Stimulated activated CD8-positive, alpha-beta memory T cell treated with anti-CD3 and anti-CD28 coated beads, Interleukin-12 subunit alpha, Interleukin-12 subunit beta, amount 100 ng/mL, for 24 hours (primary cell): Measurements from ENCODE around the gene DLG2.
"Not testable (repeated sequence)": the region's sequence is repeated elsewhere in the genome, so short reads cannot be mapped to it uniquely, and the experiment has no call there.

Experiments
- DNase-seq: peaks from one replicate; pipeline ENCODE4 v3.0.0-alpha.2; 2020; ENCODE audit errors: extremely low read depth

The DLG2 gene

DNA sequence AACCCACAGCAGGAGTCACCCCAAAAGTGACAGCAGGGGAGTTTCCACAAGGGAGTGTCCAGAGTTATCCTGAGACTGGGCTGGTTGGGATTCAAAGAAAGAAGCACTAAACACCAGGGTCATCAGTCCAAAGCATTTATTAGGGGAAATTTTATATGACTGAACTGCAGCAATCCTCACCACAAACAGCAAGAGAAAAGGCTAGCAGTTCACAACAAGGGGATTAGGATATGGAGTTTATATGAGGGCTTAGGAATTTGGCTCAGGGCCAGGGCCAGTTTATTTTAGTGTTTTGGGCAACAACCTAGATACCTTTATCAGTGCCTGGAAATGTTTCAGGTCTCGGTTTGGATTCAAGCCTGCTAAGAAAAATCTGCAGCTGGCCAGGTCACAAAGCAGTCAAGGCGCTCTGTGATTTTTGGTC is 16.1 kb upstream of the DLG2 start:
- DNase-seq: no peak

DNA sequence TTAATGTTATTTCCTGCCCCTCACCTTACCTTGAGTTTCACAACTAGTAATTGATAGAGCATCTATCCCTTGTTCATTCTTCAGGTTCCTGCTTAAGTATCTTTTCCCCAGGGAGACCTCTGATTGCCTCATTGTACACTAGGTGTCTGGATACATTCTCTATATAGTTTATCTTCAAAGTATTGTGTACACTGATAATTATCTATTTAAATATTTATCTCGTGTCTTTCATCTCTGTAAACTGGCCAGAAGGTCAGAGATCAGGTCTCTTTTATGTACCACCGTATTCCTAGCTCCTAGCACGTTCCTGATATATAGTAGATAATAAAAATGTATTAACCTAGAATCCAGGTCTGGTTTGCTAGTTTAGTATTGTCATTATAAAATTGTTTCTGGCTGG is 7.6 kb upstream of the DLG2 start:
- DNase-seq: no peak

DNA sequence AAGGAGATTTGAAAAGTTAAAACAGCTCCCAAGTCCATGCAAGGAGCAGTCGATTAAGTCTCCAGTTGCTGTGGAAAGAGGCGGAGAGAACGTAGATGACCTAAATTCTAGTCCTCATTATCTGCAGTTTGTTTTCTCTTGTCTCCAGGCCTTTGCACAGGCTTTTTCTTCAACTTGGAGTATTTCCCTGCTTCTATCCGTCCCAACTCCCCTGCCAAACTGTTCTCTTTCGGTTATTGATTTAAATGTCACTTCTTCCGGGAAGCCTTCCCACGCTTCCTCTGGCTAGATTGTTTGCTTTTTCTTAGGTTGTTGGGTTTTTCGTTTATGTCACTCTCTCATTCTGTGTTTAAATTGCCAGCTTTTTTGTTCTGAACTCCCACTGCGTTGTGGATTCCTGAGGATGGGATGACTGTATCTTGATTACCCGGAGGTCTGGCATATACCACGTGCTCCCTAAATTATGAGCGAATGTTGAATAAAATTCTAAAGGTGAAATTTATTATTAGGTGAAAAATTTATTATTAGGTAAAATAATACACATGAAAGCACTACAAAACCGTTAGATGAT is 1.7 kb upstream of the DLG2 start:
- DNase-seq: no peak

DNA sequence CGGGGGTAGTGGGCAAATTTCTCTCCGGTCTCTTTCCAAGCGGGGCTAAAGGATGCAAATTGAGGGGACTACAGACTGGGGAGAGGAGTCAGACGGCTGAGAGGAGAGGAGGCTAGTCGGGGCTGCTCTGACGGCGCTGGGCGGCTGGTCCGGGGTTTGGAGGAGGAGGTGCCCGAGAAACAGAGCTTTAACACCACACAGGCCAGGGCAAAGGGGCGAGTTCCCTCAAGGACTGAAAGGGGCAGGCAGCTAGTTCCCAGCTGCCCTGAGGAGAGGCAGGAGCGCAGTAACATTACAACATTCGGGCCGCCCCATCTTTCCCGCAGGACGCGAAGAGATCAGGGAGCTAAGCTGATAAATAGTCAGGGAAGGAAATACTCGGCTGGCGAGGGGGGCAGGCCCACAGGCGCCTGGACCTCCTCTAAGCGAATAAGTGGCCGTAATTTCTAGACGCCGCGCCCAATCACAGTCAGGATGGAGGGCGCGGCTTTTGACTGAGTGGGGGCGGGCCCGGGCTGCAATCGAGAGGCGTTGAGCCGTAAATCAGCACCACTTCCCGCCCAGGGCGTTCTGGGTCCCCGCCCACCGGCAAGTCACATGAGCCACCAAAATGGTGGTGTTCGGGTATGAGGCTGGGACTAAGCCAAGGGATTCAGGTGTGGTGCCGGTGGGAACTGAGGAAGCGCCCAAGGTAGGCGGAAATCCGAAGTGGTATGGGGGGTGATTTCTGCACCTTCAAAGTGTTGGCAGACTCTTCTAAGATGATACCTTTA is 1.0 kb upstream of the DLG2 start, which contains the start of gene TMEM126B:
TMEM126B (plus strand) TSS at position 596 of the 773 bp plus-strand sequence; CDS start at position 611, 15 bp downstream.
- DNase-seq: peak; percentile 92

DNA sequence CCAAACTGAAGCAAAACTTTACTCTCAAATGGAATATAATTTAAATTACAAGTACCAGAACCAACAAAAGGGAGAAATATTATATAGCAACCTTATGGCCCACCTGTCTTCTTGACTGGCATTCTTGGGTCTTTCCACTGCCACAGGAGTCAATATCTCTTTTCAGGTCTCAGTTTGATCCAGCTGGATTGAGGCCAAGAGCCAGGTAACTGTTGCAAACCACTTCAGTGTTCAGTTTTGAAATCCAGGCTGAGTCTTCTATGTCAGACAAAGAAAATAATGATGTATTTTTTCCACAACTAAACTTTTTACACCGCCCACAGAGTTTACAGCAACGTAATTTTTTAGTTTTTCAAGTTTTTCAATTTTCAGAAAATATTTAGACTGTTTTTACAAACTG is 648 bp downstream of the DLG2 start:
- no peak for DNase-seq

DNA sequence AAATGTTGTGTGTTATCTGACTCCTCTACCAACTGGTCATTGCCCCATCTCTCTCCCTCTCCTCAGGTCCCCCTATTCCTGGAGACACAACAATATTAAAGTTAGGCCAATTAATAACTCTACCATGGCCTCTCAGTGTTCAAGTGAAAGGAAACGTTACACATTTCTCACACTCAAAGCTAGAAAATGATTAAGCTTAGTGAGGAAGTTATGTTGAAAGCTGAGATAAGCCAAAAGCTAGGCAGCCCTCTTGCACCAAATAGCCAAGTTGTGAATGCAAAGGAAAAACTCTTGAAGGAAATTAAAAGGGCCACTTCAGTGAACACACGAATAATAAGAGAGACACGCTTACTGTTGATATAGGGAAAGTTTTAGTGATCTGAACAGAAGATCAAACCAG is 6.9 kb downstream of the DLG2 start:
- DNase-seq: no peak

DNA sequence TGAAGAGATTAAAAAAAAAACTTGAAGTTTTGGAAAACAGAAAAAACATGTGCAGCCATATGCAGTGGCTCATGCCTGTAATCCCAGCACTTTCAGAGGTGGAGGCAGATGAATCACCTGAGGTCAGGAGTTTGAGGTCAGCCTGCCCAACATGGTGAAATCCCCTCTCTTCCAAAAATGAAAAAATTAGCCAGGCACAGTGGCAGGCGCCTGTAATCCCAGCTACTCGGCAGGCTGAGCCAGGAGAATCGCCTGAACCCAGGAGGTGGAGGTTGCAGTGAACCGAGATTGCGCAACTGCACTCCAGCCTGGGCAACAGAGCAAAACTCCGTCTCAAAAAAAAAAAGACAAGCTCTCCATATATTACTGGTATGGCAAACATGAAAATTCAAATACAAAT is 7.6 kb downstream of the DLG2 start:
- DNase-seq: no peak

DNA sequence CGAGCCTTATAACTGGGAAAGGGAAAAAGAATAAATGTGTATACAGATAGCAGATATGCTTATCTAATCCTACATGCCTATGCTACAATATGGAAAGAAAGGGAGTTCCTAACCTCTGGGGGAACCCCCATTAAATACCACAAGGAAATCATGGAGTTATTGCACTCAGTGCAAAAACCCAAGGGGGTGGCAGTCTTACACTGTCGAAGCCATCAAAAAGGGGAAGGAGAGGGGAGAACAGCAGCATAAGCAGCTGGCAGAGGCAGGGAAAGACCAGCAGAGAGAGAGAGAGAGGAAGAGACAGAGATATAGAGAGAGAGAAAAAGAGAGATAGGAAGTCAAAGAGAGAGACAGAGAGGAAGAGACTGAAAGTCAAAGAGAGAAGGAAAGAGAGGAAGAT is 15.5 kb downstream of the DLG2 start:
- DNase-seq: not testable (repeated sequence)

DNA sequence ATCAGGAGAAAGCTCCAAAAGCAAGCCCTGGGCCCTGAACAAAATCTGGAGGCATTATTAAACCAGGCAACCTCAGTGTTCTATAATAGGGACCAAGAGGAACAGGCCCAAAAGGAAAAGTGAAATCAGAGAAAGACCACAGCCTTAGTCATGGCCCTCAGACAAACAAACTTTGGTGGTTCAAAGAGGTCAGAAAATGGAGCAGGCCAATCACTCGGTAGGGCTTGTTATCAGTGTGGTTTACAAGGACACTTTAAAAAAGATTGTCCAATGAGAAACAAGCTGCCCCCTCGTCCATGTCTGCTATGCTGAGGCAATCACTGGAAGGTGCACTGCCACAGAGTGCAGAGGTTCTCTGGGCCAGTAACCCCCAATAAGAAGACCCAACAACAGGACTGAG is 17.9 kb downstream of the DLG2 start:
- DNase-seq: not testable (repeated sequence)

DNA sequence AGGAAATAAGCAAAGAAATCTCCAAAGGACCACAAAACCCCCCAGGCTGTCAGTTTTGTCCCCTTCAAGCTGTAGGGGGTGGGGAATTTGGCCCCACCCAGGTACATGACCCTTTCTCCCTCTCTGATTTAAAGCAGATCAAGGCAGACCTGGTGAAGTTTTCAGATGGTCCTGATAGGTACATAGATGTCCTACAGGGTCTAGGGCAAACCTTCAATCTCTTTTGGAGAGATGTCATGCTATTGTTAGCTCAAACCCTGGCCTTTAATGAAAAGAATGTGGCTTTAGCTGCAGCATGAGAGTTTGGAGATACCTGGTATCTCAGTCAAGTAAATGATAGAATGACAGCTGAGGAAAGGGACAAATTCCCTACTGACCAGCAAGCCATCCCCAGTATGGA is 18.5 kb downstream of the DLG2 start:
- not testable (repeated sequence) for DNase-seq

DNA sequence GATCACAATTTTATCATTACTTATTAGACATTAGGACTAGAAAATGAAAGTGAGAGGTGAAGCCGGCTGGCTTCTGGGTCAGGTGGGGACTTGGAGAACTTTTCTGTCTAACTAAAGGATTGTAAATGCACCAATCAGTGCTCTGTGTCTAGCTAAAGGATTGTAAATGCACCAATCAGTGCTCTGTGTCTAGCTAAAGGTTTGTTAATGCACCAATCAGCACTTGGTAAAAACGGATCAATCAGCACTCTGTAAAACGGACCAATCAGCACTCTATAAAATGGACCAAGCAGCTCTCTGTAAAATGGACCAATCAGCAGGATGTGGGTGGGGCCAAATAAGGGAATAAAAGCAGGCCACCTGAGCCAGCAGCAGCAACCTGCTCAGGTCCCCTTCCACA is 20.9 kb downstream of the DLG2 start:
- not testable (repeated sequence) for DNase-seq

DNA sequence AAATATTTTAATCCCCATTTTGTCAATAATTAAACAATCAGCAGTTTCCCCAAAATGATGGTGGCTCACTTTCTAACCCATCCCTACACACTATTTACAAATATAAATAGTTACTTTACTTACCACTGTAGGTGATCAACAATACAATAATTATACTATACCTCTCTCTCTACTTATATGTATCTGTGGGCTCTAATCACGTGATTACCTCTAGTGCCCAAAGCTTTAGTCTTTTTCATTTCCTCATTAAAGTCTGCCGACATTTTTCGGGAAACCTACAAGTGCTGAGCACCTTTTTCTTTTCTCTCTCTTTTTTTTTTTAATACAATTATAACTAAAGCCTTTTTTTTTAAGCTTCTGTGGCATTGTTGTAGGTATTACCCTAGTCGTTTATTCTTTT is 23.9 kb downstream of the DLG2 start:
- no peak for DNase-seq

DNA sequence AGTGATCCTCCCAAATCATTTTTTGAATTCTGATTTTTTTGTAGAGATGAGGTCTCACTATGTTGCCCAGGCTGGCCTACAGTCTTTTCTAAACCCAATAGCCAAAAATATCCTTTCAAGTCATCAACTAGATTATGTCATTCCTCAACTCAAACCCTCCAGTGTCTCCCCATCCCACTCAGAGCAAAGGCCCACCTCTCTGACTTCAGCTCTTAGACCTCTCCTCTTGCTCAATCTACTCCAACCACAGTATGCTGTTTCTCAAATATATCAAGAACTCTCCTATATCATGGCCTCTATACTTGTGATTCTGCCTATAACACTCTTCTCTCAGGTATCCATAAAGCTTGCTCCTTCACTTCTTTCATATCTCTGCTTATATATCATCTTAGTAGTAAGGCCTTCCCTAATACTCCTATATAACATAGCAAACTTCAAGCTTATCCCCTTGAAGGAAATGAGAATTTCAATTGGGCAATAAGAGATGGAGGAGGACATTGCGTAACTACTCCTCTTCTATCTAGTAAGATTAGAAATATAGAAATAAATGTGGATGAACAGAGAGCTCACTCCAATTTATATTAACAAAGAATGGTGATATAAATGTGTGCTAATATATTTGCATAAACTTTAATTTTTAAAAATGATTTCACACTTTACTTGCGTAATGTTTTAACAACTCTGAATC is 24.5 kb downstream of the DLG2 start:
- no peak for DNase-seq

DNA sequence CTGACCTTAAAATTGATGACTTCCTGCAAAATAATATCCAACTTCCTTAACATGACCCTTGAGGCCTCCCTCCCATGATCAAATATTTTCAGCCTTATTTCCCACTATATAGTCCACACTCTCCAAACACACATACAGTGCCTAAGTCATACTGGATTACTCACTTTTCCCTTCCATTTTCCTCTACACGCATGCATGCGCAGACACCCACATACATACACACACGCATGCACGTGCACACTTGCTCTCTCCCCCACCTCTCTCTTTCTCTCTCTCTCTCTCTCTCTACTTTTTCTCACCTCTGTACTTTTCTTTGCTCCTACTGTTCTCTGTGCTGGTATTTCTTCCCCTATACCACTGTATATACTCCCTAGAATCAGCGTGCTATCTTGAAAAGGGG is 28.1 kb downstream of the DLG2 start:
- DNase-seq: no peak

DNA sequence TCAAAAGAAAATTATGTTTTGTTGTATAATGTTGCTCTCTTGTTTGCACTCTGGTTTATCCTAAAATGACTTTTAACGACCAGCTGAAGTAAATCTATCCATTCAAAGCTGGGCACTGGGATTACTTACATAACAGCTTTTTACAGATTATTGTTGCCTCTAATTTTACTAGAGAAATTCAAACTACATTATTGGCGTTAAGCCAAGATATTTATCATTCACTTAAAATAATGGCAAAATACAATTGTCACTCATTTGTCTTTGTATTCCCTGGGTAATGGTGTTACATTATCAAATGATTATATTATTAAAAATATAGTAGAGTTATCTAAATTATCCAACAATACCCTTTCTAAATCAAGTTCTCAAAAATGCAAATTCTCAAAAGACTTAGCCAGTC is 30.3 kb downstream of the DLG2 start:
- no peak for DNase-seq

DNA sequence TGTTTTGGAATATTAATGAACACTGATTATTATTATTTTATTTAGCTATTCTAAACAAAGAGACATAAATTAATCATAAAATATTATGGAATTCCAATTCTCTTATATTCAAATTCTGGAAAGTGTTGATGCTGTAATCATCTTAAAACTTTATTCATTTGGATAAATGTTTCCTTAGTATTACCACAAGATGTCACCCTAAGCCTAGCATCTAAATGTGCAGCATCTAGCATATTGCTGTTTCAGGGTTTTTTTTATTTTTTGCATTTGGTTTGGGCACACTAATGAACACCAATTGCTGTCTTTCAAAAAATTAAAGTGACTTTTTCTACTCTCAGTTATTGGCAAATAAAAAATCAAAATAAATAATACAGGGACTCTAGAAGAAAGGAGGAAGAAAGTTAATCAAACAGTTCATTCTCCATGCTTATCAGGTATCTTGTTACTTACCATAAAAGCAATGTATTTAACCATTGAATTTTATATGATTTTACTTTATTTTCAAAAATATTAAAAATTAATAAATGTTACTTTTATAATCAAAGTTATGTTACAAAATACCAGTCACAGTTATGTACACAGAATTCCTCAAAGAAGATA is 31.8 kb downstream of the DLG2 start:
- DNase-seq: no peak

DNA sequence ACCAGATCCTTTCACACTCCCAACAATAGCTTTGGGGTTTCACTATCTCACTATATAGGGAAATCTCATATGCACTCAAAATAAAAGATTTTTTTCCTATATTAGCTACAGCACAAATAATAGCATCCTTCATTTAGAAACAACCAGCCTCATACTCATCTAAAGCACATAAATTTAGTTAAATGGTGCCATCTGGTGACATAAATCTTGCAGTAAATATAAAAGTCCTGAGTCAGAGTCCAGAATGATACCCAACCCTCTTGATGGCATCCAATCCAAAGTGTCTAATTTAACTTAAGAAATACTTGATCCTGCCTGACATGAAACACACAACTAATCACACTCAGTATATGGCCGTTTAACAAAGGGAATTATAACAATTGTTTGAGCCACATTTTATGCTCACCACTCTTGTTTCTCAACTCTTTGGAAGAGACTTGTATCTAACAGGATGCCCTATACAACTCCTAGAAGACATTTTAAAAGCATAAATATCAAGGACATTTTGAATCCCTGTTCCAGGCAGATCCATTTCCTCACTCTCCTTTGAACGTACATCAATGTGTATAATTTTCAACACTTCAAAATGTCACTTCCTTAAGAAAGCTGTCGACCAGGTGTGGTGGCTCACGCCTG is 36.2 kb downstream of the DLG2 start:
- no peak for DNase-seq

DNA sequence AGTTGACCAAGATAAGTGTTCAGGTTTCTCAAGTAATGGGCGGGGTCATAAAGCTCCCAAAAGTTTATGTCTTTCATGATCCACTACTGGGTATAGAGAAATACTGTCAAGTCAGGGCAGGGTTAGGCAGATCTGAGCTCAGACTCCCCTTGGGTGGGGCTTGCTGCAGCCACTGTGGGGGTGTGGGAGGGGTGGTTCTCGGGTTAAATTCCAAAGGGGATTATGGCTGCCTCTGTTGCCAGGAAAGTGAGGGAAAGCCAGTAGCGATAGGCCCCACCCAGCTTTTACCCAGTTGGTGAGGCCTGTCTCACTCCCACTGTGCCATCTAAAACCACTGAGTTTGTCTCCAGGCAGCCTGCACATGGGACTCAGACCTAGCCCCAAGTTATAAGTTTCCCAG is 37.8 kb downstream of the DLG2 start:
- no peak for DNase-seq

DNA sequence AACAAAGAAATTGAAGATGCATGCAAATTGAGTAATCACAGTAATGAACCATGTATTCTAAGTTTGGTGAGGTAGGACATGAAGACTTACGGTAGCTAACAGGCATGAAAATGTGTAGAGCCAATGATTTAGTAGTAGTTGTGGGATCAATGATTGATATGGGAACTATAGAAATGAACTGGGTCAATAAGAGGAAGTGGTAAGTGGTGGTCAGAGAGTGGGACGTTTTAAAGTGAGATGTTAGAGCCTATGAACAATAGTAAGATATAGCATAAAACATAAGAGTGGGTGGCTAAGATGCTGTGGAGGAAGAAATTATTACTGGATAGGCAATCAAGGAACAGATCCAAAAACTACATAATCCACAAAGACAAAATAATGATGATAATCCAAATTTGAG is 45.0 kb downstream of the DLG2 start:
- DNase-seq: no peak

DNA sequence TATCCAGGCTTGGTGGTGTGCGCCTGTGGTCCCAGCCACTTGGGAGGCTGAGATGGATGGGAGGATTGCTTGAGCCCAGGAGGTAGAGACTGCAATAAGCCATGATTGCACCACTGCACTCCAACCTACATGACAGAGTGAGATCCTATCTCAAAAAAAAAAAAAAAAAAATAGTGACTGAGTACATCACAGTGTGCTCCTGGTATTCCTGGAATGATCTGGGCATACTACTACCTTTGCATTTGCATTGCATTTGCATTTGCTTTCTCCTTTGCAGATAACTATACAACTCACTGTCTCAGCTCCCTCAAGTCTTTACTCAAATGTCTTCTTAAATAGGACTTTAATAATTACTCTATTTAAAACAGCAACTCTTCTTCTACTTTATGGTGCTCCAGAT is 51.8 kb downstream of the DLG2 start:
- DNase-seq: no peak

DNA sequence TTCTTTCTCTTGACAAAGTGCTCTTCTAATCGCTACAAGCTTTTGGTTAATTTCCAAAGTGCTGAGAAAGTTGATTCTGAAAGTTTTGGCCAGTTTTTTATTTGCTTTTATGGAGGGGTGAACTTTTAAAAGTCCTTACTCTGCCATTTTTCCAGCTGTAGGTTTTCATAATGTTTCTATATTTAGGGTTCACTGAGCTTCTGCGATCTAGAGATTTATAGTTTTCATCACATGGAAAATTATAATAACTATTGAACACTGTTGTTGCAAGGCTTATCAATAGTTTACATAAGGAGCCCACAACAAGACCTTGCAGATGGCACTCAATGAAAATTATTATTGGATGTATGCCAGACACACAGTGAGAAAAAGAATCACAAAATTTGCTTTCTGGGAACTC is 55.1 kb downstream of the DLG2 start:
- no peak for DNase-seq

DNA sequence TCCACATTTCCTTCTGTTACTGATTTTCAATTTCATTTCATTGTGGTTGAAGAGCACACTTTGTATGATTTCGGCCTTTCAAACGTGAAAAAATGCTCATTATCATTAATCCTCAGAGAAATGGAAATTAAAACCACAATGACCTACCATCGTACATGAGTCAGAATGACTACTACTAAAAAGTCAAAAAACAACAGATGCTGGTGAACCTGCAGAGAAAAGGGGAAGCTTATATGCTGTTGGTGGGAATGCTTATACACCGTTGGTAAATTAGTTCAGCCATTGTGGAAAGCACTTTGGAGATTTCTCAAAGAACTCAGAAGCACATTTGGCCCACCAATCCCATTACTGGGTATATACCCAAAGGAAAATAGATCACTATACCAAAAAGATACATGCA is 57.6 kb downstream of the DLG2 start:
- no peak for DNase-seq
